ENCODE data around the gene SPATA6.

- TF ChIP-seq, protein P1, sequence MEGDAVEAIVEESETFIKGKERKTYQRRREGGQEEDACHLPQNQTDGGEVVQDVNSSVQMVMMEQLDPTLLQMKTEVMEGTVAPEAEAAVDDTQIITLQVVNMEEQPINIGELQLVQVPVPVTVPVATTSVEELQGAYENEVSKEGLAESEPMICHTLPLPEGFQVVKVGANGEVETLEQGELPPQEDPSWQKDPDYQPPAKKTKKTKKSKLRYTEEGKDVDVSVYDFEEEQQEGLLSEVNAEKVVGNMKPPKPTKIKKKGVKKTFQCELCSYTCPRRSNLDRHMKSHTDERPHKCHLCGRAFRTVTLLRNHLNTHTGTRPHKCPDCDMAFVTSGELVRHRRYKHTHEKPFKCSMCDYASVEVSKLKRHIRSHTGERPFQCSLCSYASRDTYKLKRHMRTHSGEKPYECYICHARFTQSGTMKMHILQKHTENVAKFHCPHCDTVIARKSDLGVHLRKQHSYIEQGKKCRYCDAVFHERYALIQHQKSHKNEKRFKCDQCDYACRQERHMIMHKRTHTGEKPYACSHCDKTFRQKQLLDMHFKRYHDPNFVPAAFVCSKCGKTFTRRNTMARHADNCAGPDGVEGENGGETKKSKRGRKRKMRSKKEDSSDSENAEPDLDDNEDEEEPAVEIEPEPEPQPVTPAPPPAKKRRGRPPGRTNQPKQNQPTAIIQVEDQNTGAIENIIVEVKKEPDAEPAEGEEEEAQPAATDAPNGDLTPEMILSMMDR (conservative IDR thresholded peaks at IDR 0.05; ENCODE audit: low read depth, low read length) = no peak
- no peak for TF ChIP-seq EZH2 (IDR thresholded peaks at IDR 0.05; ENCODE audit: borderline replicate concordance, low read depth, low read length, poor library complexity, severe bottlenecking)
Measured at GRCh38 chr1:48387409-48387808, 84.6 kb downstream of the SPATA6 start.
